GM21723 (cell line): ENCODE results near the gene ABCD2.
"Not testable (repeated sequence)": the region's sequence is repeated elsewhere in the genome, so short reads cannot be mapped to it uniquely, and the experiment has no call there.

Source experiments
- ATAC-seq: cut with Tn5 transposase; IDR thresholded peaks from one replicate; pipeline ENCODE4 v1.9.1; 2021; ENCODE audit warnings: mild to moderate bottlenecking, moderate library complexity; ENCODE audit not compliant: unreplicated experiment

ABCD2 gene

DNA sequence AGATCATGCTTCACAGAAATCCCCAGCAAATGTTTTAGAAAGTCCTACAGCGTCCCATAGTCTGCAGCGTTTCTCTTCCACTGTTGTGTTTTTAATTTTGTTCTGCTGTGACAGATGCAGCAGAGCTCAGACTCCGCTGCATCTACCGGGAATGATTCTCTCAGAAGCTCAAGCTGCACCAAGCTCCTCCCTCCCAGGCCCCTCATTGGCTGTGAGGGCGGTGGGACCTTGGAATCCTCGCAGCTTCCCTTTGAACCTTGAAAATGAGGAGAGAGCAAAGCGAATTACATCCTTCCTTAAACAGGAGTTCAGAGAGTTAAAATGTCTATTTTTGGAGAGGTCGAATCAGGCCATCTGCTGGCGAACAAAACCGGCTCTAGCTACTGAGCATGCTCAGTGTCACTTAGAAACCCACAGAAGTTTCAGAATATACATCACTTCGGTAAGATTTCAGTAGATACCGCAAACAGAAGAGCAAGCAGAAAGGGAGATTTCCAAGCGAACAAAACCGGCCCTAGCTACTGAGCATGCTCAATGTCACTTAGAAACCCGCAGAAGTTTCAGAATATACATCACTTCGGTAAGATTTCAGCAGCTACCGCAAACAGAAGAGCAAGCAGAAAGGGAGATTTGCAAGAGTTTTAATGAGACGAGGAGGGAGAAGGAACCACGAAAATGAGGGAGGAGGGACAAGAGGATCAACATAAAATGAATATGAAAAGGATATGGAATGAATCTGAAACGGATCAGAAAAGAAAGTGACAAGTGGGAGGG, at the start of gene ABCD2:
Gene ABCD2 (minus strand): TSS at position 144 of the 774 bp plus-strand sequence. CDS start 188 bp downstream, outside the sequence.
- ATAC-seq: peak; percentile 69

DNA sequence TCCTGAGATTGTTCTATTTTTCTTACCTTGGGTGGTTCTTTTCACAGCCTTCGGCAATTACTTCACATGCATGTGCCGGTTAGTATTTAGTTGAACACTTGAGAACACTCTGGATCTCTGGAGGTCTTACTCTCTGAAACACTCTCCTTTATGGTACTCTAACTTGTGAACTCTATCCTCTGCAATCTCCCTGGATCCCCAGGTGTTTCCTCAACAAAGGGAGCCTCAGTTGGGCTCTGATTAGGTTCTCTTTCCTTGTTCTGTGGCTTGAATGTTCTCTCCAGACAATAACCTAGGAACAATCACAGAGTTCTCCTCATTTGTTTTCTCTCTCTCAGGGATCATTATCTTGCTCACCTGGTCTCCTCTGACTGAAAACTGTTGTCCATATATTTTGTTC, 40.5 kb upstream of the ABCD2 start:
- no peak for ATAC-seq

DNA sequence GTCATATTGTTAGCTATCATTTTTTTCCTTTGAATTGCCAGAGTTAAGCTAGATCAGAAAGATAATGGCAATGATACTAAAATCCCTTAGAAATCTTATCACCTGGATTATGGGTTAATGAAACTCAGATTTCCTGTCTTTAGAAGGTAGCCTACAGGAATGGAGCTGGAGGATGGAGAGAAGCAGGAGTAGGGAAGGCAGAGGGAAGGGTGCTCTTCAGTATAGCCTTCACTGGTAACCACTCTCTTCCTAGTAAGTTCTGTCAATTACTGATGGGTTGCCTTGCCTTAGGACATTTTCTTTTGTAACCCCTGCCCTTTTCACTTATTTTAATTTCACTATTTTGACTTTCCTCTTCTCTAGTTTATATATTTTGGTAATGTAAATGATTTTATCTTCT, 27.8 kb upstream of the ABCD2 start:
- ATAC-seq: no peak

GRCh38 chr12:39646963-39647362, 27.4 kb upstream of the ABCD2 start:
- no peak for ATAC-seq

- no peak for ATAC-seq
Observed at GRCh38 chr12:39643052-39643451, 23.4 kb upstream of the ABCD2 start.

GRCh38 chr12:39638840-39639239, 19.2 kb upstream of the ABCD2 start:
- ATAC-seq: no peak

- ATAC-seq: no peak
Observed at GRCh38 chr12:39638178-39638577, 18.6 kb upstream of the ABCD2 start.

DNA sequence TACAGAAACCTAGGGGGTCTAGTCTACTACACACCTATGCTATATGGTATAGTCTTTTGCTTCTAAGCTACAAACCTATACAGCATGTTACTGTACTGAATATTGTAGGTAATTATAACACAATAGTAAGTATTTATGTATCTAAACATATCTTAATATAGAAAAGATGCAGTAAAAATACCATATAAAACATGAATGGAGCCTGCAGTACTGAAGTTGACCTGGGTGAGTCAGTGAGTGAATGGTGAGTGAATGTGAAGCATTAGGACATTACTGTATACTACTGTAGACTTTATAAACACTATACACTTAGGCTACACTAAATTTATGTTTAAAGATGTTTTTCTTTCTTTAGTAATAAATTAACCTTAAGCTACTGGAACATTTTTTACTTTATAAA, 13.1 kb upstream of the ABCD2 start:
- ATAC-seq: no peak

DNA sequence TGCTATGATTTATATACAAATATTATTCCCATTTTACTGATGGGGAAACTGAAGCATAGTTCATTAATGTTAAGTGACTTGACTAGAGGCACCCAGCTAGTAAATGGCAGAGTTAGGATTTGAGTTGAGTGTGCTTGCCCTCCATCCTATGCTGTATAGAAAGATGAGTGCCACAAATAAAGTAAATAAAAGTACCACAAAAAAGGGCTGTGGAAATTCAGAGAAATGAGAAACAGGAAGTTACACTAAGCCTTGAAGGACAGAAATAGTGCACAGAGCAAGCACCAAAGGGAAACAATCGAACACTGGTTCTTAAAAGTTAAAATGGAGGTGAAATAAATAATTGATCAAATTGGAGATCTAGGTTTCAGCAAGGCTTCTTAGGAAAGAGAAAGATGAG, 9.2 kb upstream of the ABCD2 start:
- ATAC-seq: no peak

- ATAC-seq: no peak
Observed at GRCh38 chr12:39627914-39628313, 8.3 kb upstream of the ABCD2 start.

- ATAC-seq: no peak
Observed at GRCh38 chr12:39626033-39626814, 6.6 kb upstream of the ABCD2 start.

GRCh38 chr12:39623919-39624318, 4.3 kb upstream of the ABCD2 start:
- no peak for ATAC-seq

DNA sequence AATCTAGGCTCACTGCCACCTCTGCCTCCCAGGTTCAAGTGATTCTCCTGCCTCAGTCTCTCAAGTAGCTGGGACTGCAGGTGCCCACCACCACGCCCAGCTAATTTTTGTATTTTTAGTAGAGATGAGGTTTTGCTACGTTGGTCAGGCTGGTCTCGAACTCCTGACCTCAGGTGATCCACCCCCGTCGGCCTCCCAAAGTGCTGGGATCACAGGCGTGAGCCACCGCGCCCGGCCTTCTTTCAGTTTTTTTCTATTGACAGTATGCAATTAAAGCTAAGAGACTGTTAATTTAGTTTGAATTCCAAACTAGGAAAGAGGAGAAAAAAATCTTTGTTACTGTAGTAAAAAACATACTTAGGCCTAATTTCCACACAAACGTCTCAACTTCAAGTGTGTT, 3.6 kb upstream of the ABCD2 start:
- ATAC-seq: not testable (repeated sequence)

DNA sequence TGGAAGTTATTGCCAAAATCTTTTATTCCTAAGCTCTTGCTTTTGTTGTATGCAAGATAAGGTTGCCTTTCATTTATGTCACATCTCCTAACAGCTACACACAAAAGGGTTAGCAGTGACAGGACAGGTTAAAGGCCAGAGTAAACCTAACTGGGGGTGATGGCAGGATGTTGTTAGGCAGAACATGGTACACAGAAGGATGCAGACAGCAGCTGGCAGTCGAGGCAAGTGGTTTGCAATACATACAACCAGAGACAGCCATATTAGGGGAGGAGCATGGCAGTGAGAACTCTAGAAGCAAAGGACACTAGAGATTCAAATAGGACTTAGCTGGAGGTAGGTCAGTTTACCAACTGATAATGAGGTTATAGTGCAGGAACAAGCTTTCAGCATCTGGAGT, 2.7 kb upstream of the ABCD2 start:
- no peak for ATAC-seq

DNA sequence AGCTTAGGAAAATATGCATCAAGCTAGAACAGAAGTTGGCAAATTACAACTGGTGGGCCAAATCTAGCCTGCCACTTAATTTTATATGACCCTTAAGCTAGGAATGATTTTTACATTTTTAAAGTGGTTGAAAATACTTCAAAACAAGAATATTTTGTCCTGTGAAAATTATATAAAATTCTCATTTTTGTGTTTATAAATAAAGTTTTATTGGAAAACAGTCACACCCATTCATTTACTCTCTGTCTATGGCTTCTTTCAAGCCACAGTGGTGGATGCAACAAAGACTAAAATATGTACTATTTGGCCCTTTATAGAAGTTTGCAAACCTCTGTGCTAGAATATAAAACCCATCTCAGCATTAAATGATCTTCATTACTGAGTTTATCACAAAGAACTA, 2.1 kb upstream of the ABCD2 start:
- no peak for ATAC-seq

GRCh38 chr12:39620659-39621658, 1.4 kb upstream of the ABCD2 start:
- peak; percentile 44 for ATAC-seq

DNA sequence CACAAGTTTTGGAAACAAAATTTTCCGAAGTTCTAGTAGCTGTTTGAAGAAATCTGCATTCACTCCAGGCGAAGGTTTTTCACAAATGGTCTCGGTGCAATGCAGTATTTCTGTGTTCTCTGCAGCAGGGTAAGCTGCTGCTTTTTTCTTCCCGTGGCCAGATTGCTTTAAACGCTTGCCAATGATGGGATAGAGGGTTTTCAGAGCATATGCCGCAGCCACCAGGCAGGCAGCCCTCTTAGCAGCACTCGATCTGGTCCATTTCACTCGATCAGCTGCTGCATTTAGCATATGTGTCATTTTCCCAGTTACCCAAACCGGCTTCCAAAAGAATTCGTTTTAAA, 315 bp downstream of the ABCD2 start:
- ATAC-seq: peak; percentile 22

DNA sequence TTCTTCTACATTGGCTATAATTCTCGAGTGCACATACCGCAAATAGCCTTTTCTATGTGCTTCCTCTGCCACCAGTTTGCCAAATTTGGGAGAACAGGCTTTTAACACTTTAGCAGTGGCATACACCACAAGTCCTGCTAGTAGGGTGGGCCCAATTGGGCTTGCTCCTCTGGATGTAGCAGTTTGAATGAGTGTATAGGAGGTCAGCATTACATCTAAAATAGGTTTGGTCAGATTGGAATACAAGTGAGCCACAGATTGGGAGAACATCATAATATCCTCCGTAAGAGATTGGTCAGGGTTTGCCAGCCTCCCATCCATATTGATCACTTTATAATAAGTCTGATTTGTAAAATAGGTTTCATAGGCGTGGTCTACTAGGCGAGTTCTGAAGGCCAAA, 902 bp downstream of the ABCD2 start:
- ATAC-seq: no peak

GRCh38 chr12:39617887-39618286, 1.7 kb downstream of the ABCD2 start:
- peak; percentile 20 for ATAC-seq

DNA sequence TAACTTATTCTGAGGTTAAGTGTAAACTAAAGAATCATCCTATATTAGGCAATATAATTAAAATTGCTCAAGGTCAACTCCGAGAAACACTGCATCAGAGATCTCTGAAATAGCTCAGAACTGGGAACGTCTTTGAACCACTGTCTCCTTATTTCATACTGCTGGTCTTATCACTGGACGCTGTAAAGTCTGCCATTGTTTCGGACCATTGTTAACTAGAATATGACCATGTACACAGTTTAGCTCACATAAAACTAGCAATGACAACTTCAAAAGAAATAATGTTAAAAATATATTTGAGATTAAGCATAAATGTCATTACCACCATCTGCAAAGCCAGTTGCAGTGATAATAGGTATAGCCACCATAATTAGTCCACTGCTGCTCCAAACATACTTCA, 2.9 kb downstream of the ABCD2 start:
- no peak for ATAC-seq

- ATAC-seq: no peak
Observed at GRCh38 chr12:39616251-39616650, 3.4 kb downstream of the ABCD2 start.
